NCI-H345 treated with DMSO at 0.1 percent for 48 hours (cell line): Measurements from ENCODE around the gene VIT.
"Not testable (repeated sequence)": the region's sequence is repeated elsewhere in the genome, so short reads cannot be mapped to it uniquely, and the experiment has no call there.

Source experiments
- DNase-seq: peaks from one replicate; lab custom pipeline; 2025; ENCODE audit not compliant: unreplicated experiment; lab: John Stamatoyannopoulos, UW

Gene VIT

GRCh38 chr2:36677386-36677785 lies 19.1 kb upstream of the VIT start:
- DNase-seq = no peak

- no peak for DNase-seq
Observed at GRCh38 chr2:36677996-36678605, 18.4 kb upstream of the VIT start.

DNA sequence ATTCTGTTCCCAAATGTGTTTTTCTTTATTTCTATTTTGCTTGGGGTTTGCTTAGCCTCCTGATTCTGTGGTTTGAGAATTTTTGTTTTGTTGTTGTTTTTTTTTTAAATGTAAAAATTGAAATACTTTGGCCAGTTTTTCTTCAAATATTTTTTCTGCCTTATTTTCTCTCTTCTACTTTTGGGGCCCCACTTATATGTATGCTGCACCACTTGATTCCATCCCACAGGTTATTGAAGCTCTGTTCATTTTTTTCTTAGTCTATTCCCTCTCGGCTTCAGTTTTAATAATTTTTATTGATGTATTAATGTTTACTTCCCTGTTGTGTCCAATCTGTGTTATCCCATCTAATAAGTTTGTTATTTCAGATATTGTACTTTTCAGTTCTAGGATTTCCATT lies 17.7 kb upstream of the VIT start:
- no peak for DNase-seq

GRCh38 chr2:36680012-36680411 lies 16.5 kb upstream of the VIT start:
- no peak for DNase-seq

GRCh38 chr2:36682562-36682961 lies 13.9 kb upstream of the VIT start:
- no peak for DNase-seq

GRCh38 chr2:36683002-36683401 lies 13.5 kb upstream of the VIT start:
- DNase-seq = no peak

GRCh38 chr2:36688291-36688690 lies 8.2 kb upstream of the VIT start:
- not testable (repeated sequence) for DNase-seq

DNA sequence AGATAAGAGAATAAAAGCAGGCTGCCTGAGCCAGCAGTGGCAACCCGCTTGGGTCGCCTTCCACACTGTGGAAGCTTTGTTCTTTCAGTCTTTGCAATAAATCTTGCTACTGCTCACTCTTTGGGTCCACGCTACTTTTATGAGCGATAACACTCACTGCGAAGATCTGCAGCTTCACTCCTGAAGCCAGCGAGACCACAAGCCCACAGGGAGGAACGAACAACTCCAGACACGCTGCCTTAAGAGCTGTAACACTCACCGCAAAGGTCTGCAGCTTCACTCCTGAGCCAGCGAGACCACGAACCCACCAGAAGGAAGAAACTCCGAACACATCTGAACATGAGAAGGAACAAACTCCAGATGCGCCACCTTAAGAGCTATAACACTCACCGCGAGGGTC lies 7.5 kb upstream of the VIT start:
- DNase-seq = not testable (repeated sequence)

DNA sequence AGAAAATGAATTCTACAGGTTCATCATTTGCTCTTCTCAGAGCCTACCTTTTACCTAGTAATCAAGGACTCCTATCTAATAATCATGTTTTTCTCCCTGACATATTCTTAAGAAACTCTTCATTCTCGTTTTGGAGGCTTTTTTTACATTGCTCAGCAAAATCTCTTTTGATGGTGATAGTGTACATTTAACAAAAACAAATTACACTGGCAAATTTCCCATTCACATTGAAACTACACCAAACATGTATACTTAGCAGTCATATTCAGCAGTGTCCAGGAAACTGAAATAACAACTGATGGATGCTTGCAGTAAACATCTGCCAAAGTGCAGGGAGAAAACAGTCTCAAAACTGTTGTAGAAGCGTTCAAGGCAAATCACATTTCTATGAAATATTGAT lies 4.4 kb upstream of the VIT start:
- DNase-seq = no peak

DNA sequence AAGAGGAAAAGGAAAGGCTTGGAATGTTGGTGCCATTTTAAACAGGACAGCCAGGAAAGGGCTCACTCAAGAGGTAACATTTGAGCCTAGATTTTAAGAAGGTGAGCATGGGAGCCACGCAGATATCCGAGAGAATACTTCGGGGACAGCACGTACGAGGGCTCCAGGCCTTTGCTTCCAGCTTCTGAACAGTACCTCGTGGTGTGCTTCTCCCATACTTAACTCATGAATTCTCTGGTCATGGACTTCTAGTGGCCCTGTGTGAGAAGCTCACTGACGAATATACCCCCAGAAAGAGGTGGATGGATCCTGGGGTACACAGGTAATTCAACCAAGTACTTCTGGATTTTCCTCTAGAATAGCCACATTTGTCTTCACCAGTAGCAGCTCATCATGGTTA lies 2.7 kb upstream of the VIT start:
- no peak for DNase-seq

GRCh38 chr2:36695746-36696415 lies 626 bp upstream of the VIT start:
- no peak for DNase-seq

DNA sequence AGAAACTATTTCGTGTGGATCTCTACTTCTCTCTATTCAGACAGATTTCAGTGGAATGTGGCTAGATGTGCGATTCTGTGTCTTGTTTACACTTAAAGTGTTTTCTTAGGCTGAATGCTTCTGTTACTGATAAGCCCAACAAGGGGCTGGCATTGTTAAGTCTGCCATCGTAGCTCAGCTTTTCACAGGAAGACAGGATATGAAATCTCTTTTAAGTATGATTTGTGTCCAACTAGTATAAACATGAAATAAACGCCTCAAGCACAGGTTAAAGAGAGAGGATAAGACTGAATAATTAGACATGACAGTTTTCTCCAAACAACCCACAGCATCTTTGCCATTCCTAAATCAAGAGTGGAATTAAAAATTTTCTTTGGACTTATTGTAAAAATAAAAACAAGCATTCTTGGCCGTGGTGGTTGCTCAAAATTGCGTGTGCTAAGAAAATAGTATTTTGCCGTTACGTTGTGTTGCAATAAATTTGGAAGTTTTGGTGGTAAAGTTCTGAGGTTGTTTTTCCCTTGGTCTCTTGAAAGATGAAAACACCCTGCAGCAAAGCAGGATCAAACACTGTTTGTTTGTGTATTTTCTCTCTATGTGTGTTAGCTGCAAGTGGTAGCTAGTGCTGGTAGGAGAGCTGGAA lies 1.0 kb downstream of the VIT start:
- DNase-seq = no peak

DNA sequence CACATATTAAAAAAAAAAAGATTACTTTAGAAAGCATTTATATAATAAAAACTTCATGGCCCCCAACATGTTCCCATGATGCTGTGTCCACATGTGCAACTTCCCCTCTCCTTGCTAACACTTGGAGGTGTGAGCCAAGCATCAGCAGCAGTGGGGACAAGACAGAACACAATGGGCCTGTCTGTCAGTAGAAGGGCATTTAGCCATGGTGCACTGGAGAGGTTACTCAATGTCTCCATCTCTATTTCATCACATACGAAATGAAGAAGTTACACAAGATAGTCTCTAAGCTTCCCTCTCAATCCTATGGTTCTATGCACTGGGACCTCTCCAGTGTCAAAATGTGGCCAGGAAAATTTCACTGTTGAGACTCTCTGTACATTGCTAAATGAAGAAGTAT lies 2.5 kb downstream of the VIT start:
- DNase-seq = no peak

DNA sequence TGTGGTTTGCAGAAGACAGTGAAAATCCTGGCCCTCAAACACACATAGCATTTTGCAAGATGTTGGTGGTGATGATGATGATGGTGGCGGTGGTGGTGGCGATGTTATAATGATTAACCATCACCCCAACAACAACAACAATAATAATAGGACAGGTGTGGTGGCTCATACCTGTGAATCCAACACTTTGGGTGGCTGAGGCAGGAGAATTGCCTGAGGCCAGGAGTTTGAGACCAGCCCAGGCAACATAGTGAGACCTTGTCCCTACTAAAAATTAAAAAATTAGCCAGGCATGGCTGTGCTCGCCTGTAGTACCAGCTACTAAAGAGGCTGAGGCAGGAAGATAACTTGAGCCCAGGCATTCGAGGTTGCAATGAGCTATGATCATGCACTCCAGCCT lies 3.8 kb downstream of the VIT start:
- no peak for DNase-seq

- no peak for DNase-seq
Observed at GRCh38 chr2:36701391-36701795, 4.9 kb downstream of the VIT start.

GRCh38 chr2:36701918-36702317 lies 5.4 kb downstream of the VIT start:
- no peak for DNase-seq

GRCh38 chr2:36702781-36703180 lies 6.3 kb downstream of the VIT start:
- no peak for DNase-seq

DNA sequence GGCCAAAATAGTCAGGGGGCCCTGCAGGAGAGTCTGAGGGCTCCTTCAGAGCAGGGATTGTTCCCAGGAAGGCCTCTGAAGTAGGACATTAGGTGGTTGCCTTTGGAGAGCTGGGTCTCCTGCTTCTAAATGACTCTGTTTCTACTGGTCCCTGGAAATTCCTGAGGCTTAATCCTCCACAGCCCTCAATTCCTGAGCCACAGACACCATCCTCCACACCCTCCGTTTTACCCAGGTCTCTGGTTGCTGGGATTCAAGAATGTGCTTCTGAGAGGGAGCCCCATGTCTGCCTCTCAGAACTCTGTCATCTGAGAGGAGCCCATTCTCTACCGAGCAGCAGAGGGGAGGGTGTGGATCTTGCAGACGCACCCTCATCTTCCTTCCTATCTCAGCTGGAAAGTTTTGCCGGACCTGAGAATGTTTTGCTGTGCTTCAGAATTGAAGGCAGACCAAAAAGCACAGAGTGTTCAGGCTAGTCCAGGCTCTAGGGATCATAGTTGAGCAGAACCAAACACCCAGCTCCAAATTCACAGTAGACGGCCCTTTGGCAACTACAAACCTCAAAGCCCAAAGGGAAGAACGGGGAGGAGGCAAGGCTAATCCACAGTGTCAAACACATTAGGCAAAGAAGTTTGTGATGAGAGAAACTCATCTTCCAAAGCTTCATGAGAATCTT lies 8.1 kb downstream of the VIT start:
- DNase-seq = no peak

- no peak for DNase-seq
Observed at GRCh38 chr2:36705326-36706020, 9.0 kb downstream of the VIT start.

GRCh38 chr2:36706021-36706876 lies 9.7 kb downstream of the VIT start:
- DNase-seq = no peak

DNA sequence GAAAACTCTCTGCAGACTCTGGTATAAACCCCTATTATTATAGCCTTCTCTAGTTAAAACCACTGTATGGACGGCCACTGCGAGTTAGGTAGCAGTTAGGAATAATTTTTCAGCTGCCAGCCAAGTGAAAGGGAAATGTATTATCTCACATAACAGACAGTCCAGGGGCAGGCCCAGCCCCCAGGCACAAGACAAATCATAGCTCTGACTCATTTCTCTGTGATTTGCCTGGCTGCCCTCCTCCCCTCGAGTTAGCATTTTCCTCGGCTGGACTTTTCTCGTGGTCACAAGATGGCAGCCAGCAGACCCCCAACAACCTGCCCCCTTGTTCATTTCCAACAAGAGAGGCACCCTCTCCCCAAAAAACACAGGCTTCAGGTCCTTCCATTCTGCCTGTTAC lies 10.5 kb downstream of the VIT start:
- DNase-seq = no peak
